VCaP (cell line): Measurements from ENCODE around the gene GAGE12C.
"Not testable (repeated sequence)": the region's sequence is repeated elsewhere in the genome, so short reads cannot be mapped to it uniquely, and the experiment has no call there.

Source experiments
- H3K27ac ChIP-seq: fragments of 450-650 bp; 2 replicates; pipeline ENCODE4 v1.5.1; 2017

GAGE12C gene, protein sequence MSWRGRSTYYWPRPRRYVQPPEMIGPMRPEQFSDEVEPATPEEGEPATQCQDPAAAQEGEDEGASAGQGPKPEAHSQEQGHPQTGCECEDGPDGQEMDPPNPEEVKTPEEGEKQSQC

DNA sequence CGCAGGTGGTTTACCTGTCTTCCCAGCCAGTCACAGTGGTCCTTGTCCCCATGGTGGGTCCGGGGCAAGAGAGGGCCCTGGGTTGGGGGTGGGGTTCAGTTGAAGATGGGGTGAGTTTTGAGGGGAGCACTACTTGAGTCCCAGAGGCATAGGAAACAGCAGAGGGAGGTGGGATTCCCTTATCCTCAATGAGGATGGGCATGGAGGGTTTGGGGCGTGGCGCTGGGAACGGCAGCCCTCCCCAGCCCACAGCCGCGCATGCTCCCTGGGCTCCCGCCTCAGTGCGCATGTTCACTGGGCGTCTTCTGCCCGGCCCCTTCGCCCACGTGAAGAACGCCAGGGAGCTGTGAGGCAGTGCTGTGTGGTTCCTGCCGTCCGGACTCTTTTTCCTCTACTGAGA, at the start of gene GAGE12C:
TSS of gene GAGE12C (plus strand) at position 301 of the 400 bp plus-strand sequence. CDS start 1,155 bp downstream, outside the sequence.
- not testable (repeated sequence) for H3K27ac ChIP-seq

DNA sequence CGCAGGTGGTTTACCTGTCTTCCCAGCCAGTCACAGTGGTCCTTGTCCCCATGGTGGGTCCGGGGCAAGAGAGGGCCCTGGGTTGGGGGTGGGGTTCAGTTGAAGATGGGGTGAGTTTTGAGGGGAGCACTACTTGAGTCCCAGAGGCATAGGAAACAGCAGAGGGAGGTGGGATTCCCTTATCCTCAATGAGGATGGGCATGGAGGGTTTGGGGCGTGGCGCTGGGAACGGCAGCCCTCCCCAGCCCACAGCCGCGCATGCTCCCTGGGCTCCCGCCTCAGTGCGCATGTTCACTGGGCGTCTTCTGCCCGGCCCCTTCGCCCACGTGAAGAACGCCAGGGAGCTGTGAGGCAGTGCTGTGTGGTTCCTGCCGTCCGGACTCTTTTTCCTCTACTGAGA, 9.5 kb downstream of the GAGE12C start, which contains the start of gene GAGE12D:
TSS of gene GAGE12D (plus strand) at position 301 of the 400 bp plus-strand sequence. CDS start 1,155 bp downstream, outside the sequence.
- H3K27ac ChIP-seq, result not testable (repeated sequence)

DNA sequence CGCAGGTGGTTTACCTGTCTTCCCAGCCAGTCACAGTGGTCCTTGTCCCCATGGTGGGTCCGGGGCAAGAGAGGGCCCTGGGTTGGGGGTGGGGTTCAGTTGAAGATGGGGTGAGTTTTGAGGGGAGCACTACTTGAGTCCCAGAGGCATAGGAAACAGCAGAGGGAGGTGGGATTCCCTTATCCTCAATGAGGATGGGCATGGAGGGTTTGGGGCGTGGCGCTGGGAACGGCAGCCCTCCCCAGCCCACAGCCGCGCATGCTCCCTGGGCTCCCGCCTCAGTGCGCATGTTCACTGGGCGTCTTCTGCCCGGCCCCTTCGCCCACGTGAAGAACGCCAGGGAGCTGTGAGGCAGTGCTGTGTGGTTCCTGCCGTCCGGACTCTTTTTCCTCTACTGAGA, 19.0 kb downstream of the GAGE12C start, which contains the start of gene GAGE12E:
TSS of gene GAGE12E (plus strand) at position 301 of the 400 bp plus-strand sequence. CDS start 1,155 bp downstream, outside the sequence.
- H3K27ac ChIP-seq, result not testable (repeated sequence)

DNA sequence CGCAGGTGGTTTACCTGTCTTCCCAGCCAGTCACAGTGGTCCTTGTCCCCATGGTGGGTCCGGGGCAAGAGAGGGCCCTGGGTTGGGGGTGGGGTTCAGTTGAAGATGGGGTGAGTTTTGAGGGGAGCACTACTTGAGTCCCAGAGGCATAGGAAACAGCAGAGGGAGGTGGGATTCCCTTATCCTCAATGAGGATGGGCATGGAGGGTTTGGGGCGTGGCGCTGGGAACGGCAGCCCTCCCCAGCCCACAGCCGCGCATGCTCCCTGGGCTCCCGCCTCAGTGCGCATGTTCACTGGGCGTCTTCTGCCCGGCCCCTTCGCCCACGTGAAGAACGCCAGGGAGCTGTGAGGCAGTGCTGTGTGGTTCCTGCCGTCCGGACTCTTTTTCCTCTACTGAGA, 28.6 kb downstream of the GAGE12C start, which contains the start of gene GAGE12F:
TSS of gene GAGE12F (plus strand) at position 301 of the 400 bp plus-strand sequence. CDS start 1,155 bp downstream, outside the sequence.
- not testable (repeated sequence) for H3K27ac ChIP-seq

DNA sequence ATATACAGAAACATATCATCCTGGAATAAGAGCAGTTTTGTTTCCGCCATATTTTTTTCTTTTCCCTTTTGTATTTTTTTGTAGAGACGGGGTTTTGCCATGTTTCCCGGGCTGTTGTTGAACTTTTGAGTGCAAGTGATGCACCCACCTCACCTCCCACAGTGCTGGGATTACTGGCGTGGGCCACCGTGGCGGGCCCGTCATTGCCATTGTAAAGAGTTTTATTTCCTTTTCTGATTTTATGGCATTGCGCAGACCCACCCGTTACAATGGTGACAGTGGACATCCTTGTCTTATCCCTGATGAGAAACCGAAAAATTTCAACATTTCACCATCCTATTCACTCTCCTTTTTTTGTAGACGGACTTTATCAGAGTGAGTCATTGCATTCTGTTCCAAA, 36.8 kb downstream of the GAGE12C start:
- H3K27ac ChIP-seq, result not testable (repeated sequence)

DNA sequence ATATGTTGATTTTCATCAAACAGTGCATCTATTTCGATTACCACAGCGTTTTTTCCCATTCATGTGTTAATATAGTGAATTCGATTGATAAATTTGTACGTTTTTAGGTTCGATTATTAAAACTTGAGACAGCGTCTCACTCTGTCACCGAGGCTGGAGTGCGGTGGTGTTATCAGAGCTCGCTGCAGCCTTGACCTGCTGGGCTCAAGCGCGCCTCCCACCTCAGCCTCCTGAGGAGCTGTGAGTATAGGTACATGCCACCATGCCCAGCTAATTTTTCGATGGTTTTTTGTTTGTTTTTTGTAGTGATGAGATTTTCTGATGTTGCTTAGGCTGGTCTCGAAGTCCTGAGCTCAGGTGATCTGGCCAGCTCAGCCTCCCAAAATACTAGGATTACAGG, 37.2 kb downstream of the GAGE12C start:
- not testable (repeated sequence) for H3K27ac ChIP-seq

DNA sequence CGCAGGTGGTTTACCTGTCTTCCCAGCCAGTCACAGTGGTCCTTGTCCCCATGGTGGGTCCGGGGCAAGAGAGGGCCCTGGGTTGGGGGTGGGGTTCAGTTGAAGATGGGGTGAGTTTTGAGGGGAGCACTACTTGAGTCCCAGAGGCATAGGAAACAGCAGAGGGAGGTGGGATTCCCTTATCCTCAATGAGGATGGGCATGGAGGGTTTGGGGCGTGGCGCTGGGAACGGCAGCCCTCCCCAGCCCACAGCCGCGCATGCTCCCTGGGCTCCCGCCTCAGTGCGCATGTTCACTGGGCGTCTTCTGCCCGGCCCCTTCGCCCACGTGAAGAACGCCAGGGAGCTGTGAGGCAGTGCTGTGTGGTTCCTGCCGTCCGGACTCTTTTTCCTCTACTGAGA, 38.1 kb downstream of the GAGE12C start, which contains the start of gene GAGE12G:
TSS of gene GAGE12G (plus strand) at position 301 of the 400 bp plus-strand sequence. CDS start 1,155 bp downstream, outside the sequence.
- not testable (repeated sequence) for H3K27ac ChIP-seq

DNA sequence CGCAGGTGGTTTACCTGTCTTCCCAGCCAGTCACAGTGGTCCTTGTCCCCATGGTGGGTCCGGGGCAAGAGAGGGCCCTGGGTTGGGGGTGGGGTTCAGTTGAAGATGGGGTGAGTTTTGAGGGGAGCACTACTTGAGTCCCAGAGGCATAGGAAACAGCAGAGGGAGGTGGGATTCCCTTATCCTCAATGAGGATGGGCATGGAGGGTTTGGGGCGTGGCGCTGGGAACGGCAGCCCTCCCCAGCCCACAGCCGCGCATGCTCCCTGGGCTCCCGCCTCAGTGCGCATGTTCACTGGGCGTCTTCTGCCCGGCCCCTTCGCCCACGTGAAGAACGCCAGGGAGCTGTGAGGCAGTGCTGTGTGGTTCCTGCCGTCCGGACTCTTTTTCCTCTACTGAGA, 47.7 kb downstream of the GAGE12C start, which contains the start of gene GAGE12H:
TSS of gene GAGE12H (plus strand) at position 301 of the 400 bp plus-strand sequence. CDS start 1,155 bp downstream, outside the sequence.
- H3K27ac ChIP-seq, result not testable (repeated sequence)
